Measurements from ENCODE around the gene LRRC15. TPM values are rescaled to one million over a fixed set of nuclear protein-coding genes. Genes with fewer than 3 reads are reported as not detected.

The LRRC15 gene
- total RNA-seq, 2 experiments from 2014 or later, result not detected

GRCh38 chr3:194384569-194385001 lies 15.0 kb upstream of the LRRC15 start:
- Histone ChIP-seq H3K4me1 (ENCODE audit: insufficient read depth, low read length, poor library complexity, severe bottlenecking) (no peaks in the 10 kb centered on the region), H3K27ac (ENCODE audit: low read depth, low read length, poor library complexity, severe bottlenecking) (no peak overlapping the region), H3K9me2 (ENCODE audit: insufficient read depth, low read length) (no peaks in the 10 kb centered on the region), H3K79me2 (ENCODE audit: insufficient read depth, low read depth, low read length) (no peaks in the 10 kb centered on the region), H3K4me3 (ENCODE audit: low read depth, low read length, poor library complexity, severe bottlenecking) (no peak overlapping the region), H3K4me2 (ENCODE audit: low read length) (no peak overlapping the region), H4K20me1 (ENCODE audit: insufficient read depth, low read length) (no peaks in the 10 kb centered on the region), H3K36me3 (ENCODE audit: insufficient read depth, low read length) (no peaks in the 10 kb centered on the region), H3K9me3 (ENCODE audit: low read length) (no peaks in the 10 kb centered on the region), H2AFZ (ENCODE audit: low read length) (no peak overlapping the region)
- intact Hi-C loops (cut with micrococcal nuclease; ENCODE audit: unreplicated experiment), result no loop called here
- TF ChIP-seq EZH2phosphoT487 (IDR thresholded peaks at IDR 0.05; ENCODE audit: borderline replicate concordance, low read depth, low read length) (no peak), CTCF (conservative IDR thresholded peaks at IDR 0.05; ENCODE audit: low read length) (no peak)
- no peak for DNase-seq (ENCODE audit: low spot score)
- ChIA-PET POLR2A (interaction anchor here (0.6 kb wide), 1 partner anchor 14 kb away, joined by 3 read pairs; no protein-coding TSS in a partner anchor), CTCF (ENCODE audit: unreplicated experiment) (no interaction called here)
- no TSS peak for BruUV-seq (replicated peaks)

- ChIA-PET POLR2A (interaction anchor here (0.6 kb wide), 1 partner anchor 14 kb away, joined by 3 read pairs; no protein-coding TSS in a partner anchor), CTCF (ENCODE audit: unreplicated experiment) (no interaction called here)
- Histone ChIP-seq H3K4me2 (ENCODE audit: low read length) (no peak overlapping the region), H3K9me2 (ENCODE audit: insufficient read depth, low read length) (no peaks in the 10 kb centered on the region), H2AFZ (ENCODE audit: low read length) (no peak overlapping the region), H3K36me3 (ENCODE audit: insufficient read depth, low read length) (no peaks in the 10 kb centered on the region), H3K4me3 (ENCODE audit: low read depth, low read length, poor library complexity, severe bottlenecking) (no peak overlapping the region), H3K27ac (ENCODE audit: low read depth, low read length, poor library complexity, severe bottlenecking) (no peak overlapping the region), H4K20me1 (ENCODE audit: insufficient read depth, low read length) (no peaks in the 10 kb centered on the region), H3K9me3 (ENCODE audit: low read length) (no peaks in the 10 kb centered on the region), H3K4me1 (ENCODE audit: insufficient read depth, low read length, poor library complexity, severe bottlenecking) (no peaks in the 10 kb centered on the region), H3K79me2 (ENCODE audit: insufficient read depth, low read depth, low read length) (no peaks in the 10 kb centered on the region)
- BruUV-seq (replicated peaks), result no TSS peak
- intact Hi-C loops (cut with micrococcal nuclease; ENCODE audit: unreplicated experiment), result no loop called here
- TF ChIP-seq CTCF (conservative IDR thresholded peaks at IDR 0.05; ENCODE audit: low read length), result no peak
- TF ChIP-seq EZH2phosphoT487 (IDR thresholded peaks at IDR 0.05; ENCODE audit: borderline replicate concordance, low read depth, low read length), result no peak
- no peak for DNase-seq (ENCODE audit: low spot score)
Observed at GRCh38 chr3:194384156-194384555, 14.6 kb upstream of the LRRC15 start.

GRCh38 chr3:194383276-194383940 lies 13.9 kb upstream of the LRRC15 start:
- H3K9me3 ChIP-seq (ENCODE audit: low read length), result no peaks in the 10 kb centered on the region
- no TSS peak for BruUV-seq (replicated peaks)
- POLR2A ChIA-PET, result no interaction called here
- no peak overlapping the region for H3K4me2 ChIP-seq (ENCODE audit: low read length)
- intact Hi-C loops (cut with micrococcal nuclease; ENCODE audit: unreplicated experiment), result no loop called here
- no peaks in the 10 kb centered on the region for H3K9me2 ChIP-seq (ENCODE audit: insufficient read depth, low read length)
- H3K4me1 ChIP-seq (ENCODE audit: insufficient read depth, low read length, poor library complexity, severe bottlenecking), result no peaks in the 10 kb centered on the region
- no peak overlapping the region for H3K27ac ChIP-seq (ENCODE audit: low read depth, low read length, poor library complexity, severe bottlenecking)
- no peak for DNase-seq (ENCODE audit: low spot score)
- CTCF ChIA-PET (ENCODE audit: unreplicated experiment), result no interaction called here
- no peaks in the 10 kb centered on the region for H3K79me2 ChIP-seq (ENCODE audit: insufficient read depth, low read depth, low read length)
- H3K4me3 ChIP-seq (ENCODE audit: low read depth, low read length, poor library complexity, severe bottlenecking), result no peak overlapping the region
- TF ChIP-seq EZH2phosphoT487 (IDR thresholded peaks at IDR 0.05; ENCODE audit: borderline replicate concordance, low read depth, low read length) (no peak), CTCF (conservative IDR thresholded peaks at IDR 0.05; ENCODE audit: low read length) (no peak)
- no peaks in the 10 kb centered on the region for H3K36me3 ChIP-seq (ENCODE audit: insufficient read depth, low read length)
- H4K20me1 ChIP-seq (ENCODE audit: insufficient read depth, low read length), result no peaks in the 10 kb centered on the region
- H2AFZ ChIP-seq (ENCODE audit: low read length), result no peak overlapping the region
